ENCODE measurements around the gene UQCC2. TPM values are rescaled to one million over a fixed set of nuclear protein-coding genes. Genes with fewer than 3 reads are reported as not detected.

The UQCC2 gene
- polyA plus RNA-seq, 1 of the 3 experiments (the other 2 are of a cell fraction), result 59.0 TPM

DNA sequence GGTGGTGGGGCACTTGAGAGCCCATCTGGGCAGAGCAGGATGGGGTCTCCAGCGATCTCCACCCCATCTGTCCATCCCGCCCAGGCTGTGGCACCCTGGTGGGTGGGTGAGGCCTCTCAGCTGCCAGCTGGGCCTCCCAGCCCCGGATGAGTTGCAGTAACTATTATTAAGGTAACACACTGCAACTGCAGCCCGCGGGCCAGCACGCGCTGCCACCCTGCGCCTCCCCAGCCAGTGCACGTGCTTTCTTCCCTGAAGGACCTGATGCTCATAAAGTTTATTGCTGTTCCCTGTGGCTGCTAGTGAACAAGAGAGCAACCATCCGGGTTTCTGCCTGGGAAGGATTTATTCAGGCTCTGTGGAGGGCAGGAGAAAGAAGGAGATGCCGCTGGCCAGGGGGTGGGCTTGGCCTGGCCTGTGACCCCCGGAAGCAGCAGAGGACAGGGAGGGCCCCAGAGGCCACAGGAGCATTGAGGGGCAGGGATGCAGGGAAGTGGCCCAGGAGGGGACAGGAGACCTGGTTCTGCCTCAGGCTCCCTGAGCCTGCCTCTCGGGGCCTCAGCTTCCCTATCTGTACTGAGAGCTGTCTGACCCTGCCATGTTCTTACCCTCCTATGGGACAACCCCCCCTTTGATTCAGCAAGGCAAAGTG lies 33.5 kb upstream of the UQCC2 start:
- Histone ChIP-seq H3K4me3 (ENCODE audit: low read depth in 2 of 2, low read length in 1 of 2) (no peak overlapping the region), H3K9me2 (no peaks in the 10 kb centered on the region), H3F3A (replicated peaks; ENCODE audit: insufficient read depth) (no peaks in the 10 kb centered on the region), H3K4me2 (no peak overlapping the region), H3K27ac (ENCODE audit: low read depth in 2 of 2, low read length in 1 of 2) (no peak overlapping the region), H2AFZ (ENCODE audit: low read depth) (no peak overlapping the region), H3K9ac (no peak overlapping the region), H3K79me2 (ENCODE audit: insufficient read depth) (no peaks in the 10 kb centered on the region), H3K4me1 (ENCODE audit: control insufficient read depth in 1 of 2, insufficient read depth in 2 of 2, low read depth in 1 of 2, low read length in 1 of 2) (peaks cover 15 to 29% of the 10 kb centered on the region in 2 experiments; a peak in 3 of 4 replicates), H3K9me3 (no peaks in the 10 kb centered on the region), H3K27me3 (ENCODE audit: insufficient read depth) (no peaks in the 10 kb centered on the region), H3K36me3 (replicated peaks in 1 of 2; ENCODE audit: control insufficient read depth in 1 of 2, insufficient read depth in 2 of 2, low read length in 1 of 2) (no peaks in the 10 kb centered on the region), H4K20me1 (ENCODE audit: insufficient read depth) (no peaks in the 10 kb centered on the region)
- WGBS (ENCODE audit: low lambda C conversion rate), result 87% methylated on average over 9 of the region's 13 CpGs
- ChIA-PET POLR2A (no interaction called here), CTCF (interaction anchor here (0.6 to 9.2 kb wide), 40 partner anchors 9 to 919 kb away, joined by 3 to 116 read pairs (median 5); partner anchors contain the start of genes BAK1 and UQCC2)
- TF ChIP-seq TCF12 (IDR thresholded peaks at IDR 0.05), result no peak
- no peak for TF ChIP-seq POLR2AphosphoS5 (IDR thresholded peaks at IDR 0.05; ENCODE audit: low read depth, low read length)
- no peak for TF ChIP-seq NFIC (IDR thresholded peaks at IDR 0.05; ENCODE audit: borderline replicate concordance)
- TF ChIP-seq, protein P1, sequence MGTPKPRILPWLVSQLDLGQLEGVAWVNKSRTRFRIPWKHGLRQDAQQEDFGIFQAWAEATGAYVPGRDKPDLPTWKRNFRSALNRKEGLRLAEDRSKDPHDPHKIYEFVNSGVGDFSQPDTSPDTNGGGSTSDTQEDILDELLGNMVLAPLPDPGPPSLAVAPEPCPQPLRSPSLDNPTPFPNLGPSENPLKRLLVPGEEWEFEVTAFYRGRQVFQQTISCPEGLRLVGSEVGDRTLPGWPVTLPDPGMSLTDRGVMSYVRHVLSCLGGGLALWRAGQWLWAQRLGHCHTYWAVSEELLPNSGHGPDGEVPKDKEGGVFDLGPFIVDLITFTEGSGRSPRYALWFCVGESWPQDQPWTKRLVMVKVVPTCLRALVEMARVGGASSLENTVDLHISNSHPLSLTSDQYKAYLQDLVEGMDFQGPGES (IDR thresholded peaks at IDR 0.05; ENCODE audit: low read depth, low read length), result no peak
- no peak for TF ChIP-seq PBX3 (IDR thresholded peaks at IDR 0.05)
- TF ChIP-seq, protein P2, sequence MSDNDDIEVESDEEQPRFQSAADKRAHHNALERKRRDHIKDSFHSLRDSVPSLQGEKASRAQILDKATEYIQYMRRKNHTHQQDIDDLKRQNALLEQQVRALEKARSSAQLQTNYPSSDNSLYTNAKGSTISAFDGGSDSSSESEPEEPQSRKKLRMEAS (IDR thresholded peaks at IDR 0.05; ENCODE audit: low read depth), result no peak
- DNase-seq, result no peak

DNA sequence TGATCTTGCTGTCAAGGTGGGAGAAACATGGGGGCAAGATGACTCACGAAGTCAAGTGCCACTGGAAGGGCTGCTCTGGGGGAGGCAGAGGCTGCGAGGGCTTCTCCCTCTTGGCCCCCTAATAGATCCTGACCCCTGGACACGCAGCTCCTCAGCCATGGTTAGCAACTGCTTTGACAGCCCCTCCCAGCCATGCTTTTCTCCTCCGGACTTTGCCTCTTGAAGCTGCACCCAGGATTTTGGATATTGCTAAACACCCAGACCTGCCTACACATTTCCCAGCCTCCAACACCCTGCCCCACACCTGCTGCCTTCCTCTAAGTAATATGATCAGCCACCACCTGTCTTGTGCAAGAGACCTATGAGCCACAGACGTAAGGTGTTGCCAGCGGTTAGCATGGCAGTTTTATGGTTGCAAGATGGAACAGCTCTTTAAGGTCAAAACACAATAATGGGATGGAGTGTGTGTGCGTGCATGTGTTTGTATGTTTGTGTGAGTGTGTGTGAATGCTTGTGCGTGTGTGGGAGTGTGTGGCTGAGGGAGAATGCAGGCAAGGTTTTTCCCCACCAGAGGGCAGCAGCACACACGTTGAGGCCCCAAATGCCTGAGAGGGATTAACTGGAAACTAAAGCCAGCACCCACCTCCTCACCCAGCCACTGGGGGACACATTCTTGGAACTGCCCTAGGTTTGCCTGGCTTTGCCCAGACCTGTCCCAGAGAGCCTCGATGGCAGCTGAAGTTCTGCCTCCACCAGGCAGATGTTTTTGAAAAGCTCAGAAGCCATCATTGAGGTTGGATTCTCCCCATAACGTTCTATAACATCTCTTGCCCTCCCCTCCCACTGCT lies 32.7 kb upstream of the UQCC2 start:
- no peak overlapping the region; a peak in 1 of 4 replicates for H3K4me3 ChIP-seq (ENCODE audit: low read depth in 2 of 2, low read length in 1 of 2)
- no peaks in the 10 kb centered on the region for H3K9me3 ChIP-seq
- H2AFZ ChIP-seq (ENCODE audit: low read depth), result no peak overlapping the region
- 35% methylated on average over 11 of the region's 11 CpGs for WGBS (ENCODE audit: low lambda C conversion rate)
- H3K79me2 ChIP-seq (ENCODE audit: insufficient read depth), result no peaks in the 10 kb centered on the region
- ChIA-PET CTCF (interaction anchor here (0.6 to 9.2 kb wide), 63 partner anchors 8 to 920 kb away, joined by 3 to 116 read pairs (median 4); partner anchors contain the start of genes BAK1 and UQCC2), POLR2A (no interaction called here)
- H3K27ac ChIP-seq (ENCODE audit: low read depth in 2 of 2, low read length in 1 of 2), result no peak overlapping the region
- no peaks in the 10 kb centered on the region for H3K27me3 ChIP-seq (ENCODE audit: insufficient read depth)
- DNase-seq, result peak; percentile 90
- peaks cover 15 to 37% of the 10 kb centered on the region in 2 experiments; a peak in 3 of 4 replicates for H3K4me1 ChIP-seq (ENCODE audit: control insufficient read depth in 1 of 2, insufficient read depth in 2 of 2, low read depth in 1 of 2, low read length in 1 of 2)
- H3F3A ChIP-seq (replicated peaks; ENCODE audit: insufficient read depth), result no peaks in the 10 kb centered on the region
- no peaks in the 10 kb centered on the region for H3K36me3 ChIP-seq (replicated peaks in 1 of 2; ENCODE audit: control insufficient read depth in 1 of 2, insufficient read depth in 2 of 2, low read length in 1 of 2)
- no peaks in the 10 kb centered on the region for H3K9me2 ChIP-seq
- TF ChIP-seq RAD21 (IDR thresholded peaks at IDR 0.05; ENCODE audit: low read length), result peak; percentile 83
- no peak for TF ChIP-seq YY1 (IDR thresholded peaks at IDR 0.05; ENCODE audit: low read depth)
- TF ChIP-seq FOXM1 (IDR thresholded peaks at IDR 0.05; ENCODE audit: low read depth), result no peak
- peak; percentile 20 for TF ChIP-seq CHD2 (IDR thresholded peaks at IDR 0.05; ENCODE audit: low read length, partially characterized antibody)
- TF ChIP-seq GATA2 (CRISPR knock-in tag; IDR thresholded peaks at IDR 0.05), result no peak
- TF ChIP-seq FOSL2 (IDR thresholded peaks at IDR 0.05; ENCODE audit: borderline replicate concordance, low read depth), result no peak
- TF ChIP-seq, protein P3, sequence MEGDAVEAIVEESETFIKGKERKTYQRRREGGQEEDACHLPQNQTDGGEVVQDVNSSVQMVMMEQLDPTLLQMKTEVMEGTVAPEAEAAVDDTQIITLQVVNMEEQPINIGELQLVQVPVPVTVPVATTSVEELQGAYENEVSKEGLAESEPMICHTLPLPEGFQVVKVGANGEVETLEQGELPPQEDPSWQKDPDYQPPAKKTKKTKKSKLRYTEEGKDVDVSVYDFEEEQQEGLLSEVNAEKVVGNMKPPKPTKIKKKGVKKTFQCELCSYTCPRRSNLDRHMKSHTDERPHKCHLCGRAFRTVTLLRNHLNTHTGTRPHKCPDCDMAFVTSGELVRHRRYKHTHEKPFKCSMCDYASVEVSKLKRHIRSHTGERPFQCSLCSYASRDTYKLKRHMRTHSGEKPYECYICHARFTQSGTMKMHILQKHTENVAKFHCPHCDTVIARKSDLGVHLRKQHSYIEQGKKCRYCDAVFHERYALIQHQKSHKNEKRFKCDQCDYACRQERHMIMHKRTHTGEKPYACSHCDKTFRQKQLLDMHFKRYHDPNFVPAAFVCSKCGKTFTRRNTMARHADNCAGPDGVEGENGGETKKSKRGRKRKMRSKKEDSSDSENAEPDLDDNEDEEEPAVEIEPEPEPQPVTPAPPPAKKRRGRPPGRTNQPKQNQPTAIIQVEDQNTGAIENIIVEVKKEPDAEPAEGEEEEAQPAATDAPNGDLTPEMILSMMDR (IDR thresholded peaks at IDR 0.05), result peak; percentile 93
- TF ChIP-seq SMC3 (IDR thresholded peaks at IDR 0.05; ENCODE audit: low read depth, low read length), result peak; percentile 94
- H3K4me2 ChIP-seq, result no peak overlapping the region
- H4K20me1 ChIP-seq (ENCODE audit: insufficient read depth), result no peaks in the 10 kb centered on the region
- H3K9ac ChIP-seq, result no peak overlapping the region

Data from SK-N-SH (cell line).